ENCODE measurements around the gene ITPR2.

The ITPR2 gene

GRCh38 chr12:26754148-26754547 is 78.8 kb downstream of the ITPR2 start:
- DNase-seq = no peak

GRCh38 chr12:26751179-26751578 is 81.8 kb downstream of the ITPR2 start:
- DNase-seq = no peak

GRCh38 chr12:26750531-26751175 is 82.3 kb downstream of the ITPR2 start:
- no peak for DNase-seq

GRCh38 chr12:26749781-26750180 is 83.2 kb downstream of the ITPR2 start:
- DNase-seq = no peak

GRCh38 chr12:26748741-26749431 is 84.1 kb downstream of the ITPR2 start:
- no peak for DNase-seq

- no peak for DNase-seq
These were observed 84.6 kb downstream of the ITPR2 start for GRCh38 chr12:26748412-26748740.

GRCh38 chr12:26746121-26746714 is 86.8 kb downstream of the ITPR2 start:
- DNase-seq = no peak

GRCh38 chr12:26744697-26745440 is 88.1 kb downstream of the ITPR2 start:
- DNase-seq = peak in 2 of 3 experiments; percentile 17 to 52

GRCh38 chr12:26744042-26744626 is 88.9 kb downstream of the ITPR2 start:
- DNase-seq = no peak

- DNase-seq = peak in 2 of 3 experiments; percentile 52 to 56
These were observed 91.3 kb downstream of the ITPR2 start for GRCh38 chr12:26741584-26742227.

GRCh38 chr12:26740991-26741390 is 92.0 kb downstream of the ITPR2 start:
- DNase-seq = peak; percentile 17 to 92 (median 64)

GRCh38 chr12:26740348-26740747 is 92.6 kb downstream of the ITPR2 start:
- no peak for DNase-seq

- no peak for DNase-seq
These were observed 95.4 kb downstream of the ITPR2 start for GRCh38 chr12:26737487-26738030.

GRCh38 chr12:26736563-26737486 is 96.2 kb downstream of the ITPR2 start:
- no peak for DNase-seq

GRCh38 chr12:26735249-26735639 is 97.8 kb downstream of the ITPR2 start:
- DNase-seq = no peak

GRCh38 chr12:26734510-26735248 is 98.3 kb downstream of the ITPR2 start:
- no peak for DNase-seq

- no peak for DNase-seq
These were observed 100.7 kb downstream of the ITPR2 start for GRCh38 chr12:26732005-26732908.

GRCh38 chr12:26730481-26731350 is 102.3 kb downstream of the ITPR2 start:
- no peak for DNase-seq

Data from NCI-H1417 (cell line).